DMS114 treated with DMSO at 0.1 percent for 48 hours (cell line): ENCODE results near the gene MESP1.

ENCODE experiments used
- DNase-seq: peaks from one replicate; lab custom pipeline; 2025; ENCODE audit not compliant: unreplicated experiment; lab: John Stamatoyannopoulos, UW

The MESP1 gene

DNA sequence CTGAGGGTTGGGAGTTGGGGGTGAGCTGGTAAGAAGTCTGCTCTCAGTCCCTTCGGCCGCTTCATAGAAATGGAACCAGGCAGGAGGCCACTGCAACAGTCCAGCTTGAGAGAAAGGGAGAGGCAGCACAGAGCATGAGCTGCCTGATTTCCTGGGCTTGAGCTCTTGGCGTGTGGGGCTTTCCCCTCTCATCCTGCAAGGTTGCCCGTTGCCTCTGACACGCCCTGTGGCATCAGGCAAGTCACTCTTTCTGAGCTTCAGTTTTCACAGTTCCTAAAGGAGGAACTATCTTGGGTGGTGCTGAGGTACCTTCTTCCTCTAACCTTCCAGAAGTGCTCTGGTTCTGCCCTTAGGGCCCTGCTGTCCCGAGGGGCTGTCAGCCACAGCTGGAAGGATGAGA is 30.0 kb upstream of the MESP1 start:
- no peak for DNase-seq

DNA sequence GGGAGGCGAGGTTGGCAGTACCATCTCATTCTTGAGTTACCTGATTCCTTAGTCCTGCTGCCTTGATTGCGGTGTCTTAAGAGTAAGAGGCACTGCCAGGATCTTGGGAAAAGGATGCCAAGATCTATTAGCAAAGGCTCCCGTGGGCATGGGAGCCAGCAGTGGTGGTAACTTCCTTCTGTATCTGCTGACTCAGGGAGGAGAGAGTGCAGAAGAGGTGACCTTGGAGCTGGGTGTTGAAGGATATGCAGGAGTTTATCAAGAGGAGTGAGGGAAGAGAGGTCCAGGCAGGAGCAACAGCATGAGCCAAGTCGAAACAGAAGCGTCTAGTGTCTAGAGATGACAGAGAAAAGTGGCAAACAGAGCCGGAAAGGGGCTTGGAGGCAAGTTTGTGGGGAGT is 29.6 kb upstream of the MESP1 start:
- DNase-seq, result no peak

DNA sequence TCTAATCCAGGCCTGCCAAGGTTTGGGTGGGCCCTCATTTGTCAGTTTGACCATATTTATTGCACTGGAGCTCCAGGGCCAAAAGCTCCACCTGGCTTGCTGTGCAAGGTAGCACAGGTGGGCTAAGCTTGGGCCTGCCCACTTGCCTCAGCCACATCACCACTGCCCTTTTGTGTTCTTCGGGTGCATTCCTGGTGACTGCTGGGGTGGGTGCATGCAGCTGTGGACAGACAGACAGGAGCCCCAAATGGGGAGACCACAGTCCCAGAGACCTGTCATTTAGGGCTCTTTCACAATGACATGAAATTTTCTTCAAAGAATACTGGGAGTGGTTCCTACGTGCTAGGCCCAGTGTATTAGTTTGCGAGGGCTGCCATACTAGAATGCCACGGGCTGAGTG is 27.8 kb upstream of the MESP1 start:
- DNase-seq, result no peak

DNA sequence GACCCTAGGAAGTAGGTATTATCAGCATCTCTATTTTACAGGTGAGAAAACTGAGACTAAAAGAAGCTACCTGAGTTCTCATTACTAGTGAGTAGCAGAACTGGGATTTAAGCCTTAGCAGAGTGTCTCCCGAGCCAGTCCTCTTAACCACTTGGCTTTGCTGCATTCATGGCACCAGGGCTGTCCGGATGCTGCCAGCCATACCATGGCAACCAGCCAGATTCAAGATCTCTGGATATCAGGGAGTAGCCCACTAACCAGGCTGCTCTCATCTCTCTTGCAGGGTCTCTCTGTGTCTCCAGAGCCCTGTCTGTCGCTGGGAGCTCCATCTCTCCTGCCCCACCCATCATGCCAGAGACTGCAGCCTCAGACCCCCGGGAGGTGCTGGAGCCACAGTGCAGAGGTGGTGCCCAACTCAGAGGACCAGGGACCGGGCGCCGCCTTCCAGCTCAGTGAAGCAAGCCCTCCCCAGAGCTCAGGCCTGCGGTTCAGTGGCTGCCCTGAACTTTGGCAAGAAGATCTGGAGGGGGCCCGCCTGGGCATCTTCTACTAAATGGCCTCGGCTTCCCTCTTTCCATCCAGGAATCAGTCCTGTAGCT is 26.8 kb upstream of the MESP1 start:
- DNase-seq, result no peak

DNA sequence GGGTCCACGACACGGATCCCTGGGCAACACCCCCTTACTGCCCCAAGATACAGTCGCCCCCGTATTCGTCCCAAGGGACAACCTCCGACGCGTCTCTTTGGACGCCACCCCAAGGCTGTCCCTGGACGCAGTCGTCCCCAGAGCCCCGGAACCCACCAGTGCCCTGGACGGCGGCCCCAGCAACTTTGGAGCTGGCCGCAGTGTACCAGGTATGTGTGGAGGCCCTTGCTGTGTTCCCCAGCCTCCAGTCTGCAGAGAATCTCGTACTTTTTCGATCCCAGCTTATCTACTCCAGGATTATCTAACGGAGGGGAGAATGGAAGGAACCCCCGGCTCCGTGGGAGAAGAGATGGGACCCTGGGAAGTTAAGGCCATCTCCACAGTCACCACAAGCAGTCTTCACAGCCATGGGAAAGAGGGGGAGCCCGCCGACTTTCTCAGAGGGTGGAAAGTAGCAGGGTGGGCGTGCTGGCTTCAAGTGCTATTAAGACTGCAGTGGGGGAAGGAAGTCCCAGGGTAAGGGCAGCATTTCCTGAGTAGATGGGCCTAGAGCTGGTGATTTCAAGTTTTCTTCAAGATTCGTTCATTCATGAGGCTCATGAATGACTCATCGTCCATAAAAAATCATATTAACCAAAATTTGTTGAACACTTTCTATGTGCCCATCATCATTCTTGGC is 26.2 kb upstream of the MESP1 start:
- no peak for DNase-seq

- peak; percentile 76 for DNase-seq
Measured at GRCh38 chr15:89776274-89777072, 25.4 kb upstream of the MESP1 start, which contains the start of gene MESP2. Gene MESP2, plus strand, starts transcription at chr15:89776332. Its CDS starts 26 bp downstream, at chr15:89776358.

GRCh38 chr15:89775815-89776214 is 24.8 kb upstream of the MESP1 start:
- DNase-seq, result no peak

GRCh38 chr15:89774492-89774891 is 23.4 kb upstream of the MESP1 start:
- DNase-seq, result no peak

DNA sequence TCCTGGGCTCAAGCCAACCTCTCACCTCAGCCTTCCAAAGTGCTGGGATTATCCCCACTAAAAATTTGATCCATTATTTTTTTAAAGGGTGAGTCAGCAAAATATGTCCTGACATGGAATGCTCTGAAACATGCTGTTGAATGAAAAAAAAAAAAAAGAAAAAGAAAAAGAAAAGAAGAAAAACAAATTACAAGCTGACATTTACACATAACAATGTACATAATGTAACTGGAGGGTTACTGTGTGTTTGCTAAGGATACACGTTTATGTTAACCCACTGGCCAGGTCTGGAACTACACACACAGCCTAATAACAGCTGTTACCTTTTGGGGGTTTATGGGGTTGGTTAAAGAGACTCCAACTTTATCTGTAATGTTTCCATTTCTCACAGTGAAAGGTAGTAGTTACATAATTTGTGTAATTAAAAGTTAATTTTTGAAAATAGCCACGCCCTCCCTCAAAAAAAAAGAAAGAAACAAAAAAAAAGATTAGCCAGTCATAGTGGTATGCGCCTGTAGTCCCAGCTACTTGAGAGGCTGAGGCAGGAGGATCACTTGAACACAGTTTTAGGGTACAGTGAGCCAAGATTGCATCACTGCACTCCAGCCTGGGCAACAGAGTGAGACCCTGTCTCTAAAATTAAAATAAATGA is 22.0 kb upstream of the MESP1 start:
- no peak for DNase-seq

DNA sequence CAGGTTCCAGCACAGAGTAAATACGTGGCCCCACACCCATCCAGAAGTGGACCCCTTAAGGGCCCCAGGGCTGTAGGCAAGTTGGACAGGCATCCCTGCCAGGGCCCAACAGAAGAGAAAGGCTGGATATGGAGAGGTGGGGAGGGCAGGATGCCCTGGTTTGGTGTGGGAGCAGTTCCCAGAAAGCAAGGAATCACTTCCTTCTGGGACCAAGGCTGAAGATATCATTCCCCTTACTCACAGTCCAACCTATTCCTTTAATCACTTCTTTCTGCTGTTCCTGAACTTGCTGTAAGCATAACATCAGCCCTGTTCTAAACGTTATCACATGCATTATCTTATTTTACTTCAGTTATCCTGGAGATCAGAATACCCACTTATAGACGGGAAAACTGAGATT is 19.0 kb upstream of the MESP1 start:
- DNase-seq, result no peak

DNA sequence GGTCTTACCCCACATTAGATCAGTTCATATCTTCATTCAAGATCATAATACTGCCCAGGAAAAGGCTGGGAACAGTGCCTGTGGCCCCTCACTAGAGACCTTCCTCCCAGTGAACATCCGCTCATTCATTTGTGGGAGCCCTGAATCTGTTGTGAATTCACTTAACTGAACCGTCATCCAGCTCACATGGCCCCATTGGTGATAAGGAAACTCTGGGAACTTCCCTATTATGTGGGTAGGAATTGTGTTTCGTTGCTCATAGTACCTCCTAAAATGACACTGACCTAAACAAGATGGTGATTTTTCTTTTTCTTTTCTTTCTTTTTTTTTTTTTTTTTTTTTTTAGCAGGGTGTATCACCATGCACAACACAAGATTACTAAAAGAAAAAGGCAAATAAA is 18.3 kb upstream of the MESP1 start:
- DNase-seq, result no peak

DNA sequence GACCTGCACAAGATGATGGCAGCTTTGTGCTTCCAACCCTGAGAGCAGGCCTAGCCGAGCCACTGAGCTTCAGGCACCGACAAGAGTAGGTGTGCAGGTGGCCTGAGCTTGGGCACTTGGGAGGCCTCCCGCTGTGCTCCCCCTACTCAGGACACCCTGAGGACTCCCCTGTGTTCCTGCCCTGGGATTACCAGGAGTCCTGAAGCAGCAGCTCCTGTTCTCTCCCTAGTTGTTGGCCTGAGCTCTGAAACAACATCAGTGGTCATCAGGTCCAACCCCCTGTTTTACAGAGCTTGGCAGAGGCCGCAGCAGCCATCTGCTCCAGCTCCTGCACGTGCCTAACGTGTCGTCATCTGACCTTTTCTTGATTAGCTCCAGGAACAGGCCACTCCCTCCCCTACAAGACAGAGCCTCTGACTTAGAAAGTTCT is 17.0 kb upstream of the MESP1 start:
- DNase-seq, result no peak

GRCh38 chr15:89767411-89767915 is 16.4 kb upstream of the MESP1 start:
- no peak for DNase-seq

- DNase-seq, result no peak
Measured at GRCh38 chr15:89766357-89767311, 15.6 kb upstream of the MESP1 start.

DNA sequence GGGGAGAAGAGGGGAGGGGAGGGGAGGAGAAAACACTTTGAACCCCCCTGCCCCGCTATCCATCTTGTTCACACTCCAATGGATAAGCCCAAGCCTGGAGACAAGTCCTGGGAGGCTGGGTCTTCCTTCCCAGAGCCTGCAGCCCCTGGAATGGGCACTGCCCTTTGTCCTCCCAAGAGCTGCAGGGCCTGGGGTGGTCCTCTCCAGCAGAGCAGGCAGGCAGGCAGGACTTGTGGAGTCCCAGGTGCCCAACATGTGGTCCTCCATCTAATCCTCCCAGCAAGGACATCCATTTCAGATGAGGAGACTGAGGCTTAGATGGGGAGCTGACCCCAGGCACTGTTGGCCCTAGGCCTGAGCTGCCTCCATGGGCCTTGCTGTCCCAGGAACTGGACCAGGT is 14.6 kb upstream of the MESP1 start:
- DNase-seq, result no peak

GRCh38 chr15:89761929-89762328 is 10.9 kb upstream of the MESP1 start:
- no peak for DNase-seq

DNA sequence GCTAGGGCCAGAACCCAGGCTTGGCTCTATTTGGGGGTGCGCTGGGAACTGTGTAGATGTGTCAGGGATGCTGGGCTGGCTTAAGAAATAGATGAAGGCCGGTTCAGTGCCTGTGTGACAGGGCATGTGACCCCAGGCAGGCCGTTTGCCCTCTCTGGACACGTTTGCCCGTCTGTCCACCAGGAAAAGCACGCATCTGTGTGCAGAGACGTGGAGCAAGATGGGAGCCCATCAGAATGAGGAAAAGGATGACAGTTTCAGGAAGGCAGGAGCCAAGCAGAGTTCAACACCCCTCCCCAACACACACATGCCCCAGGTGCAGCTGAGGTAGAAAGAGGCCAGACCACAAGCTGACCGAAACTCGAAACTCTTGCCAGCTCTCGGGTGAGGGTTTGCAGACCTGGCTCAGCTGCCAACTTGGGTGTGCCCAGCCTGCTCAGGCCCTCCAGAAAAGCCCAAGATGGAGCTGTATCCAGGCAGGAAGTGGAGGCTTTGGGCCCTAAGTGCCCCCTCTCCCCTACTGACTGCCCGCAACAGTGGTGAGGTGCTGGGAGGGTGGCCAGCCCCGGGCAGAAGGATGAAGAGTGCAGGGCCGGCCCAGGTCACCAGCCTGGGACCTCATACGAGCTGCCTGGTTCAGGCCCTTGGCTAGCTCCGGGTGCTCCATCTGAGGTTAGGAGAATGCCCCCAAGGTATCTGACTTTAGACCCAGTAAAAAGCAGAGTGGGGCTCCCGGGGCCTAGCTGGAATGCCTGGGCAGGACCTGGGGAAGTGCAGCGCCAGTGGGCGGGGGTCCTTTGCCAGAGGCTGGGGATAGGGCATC is 10.2 kb upstream of the MESP1 start:
- no peak for DNase-seq

GRCh38 chr15:89760303-89761008 is 9.4 kb upstream of the MESP1 start:
- DNase-seq, result peak; percentile 51

GRCh38 chr15:89759835-89760234 is 8.8 kb upstream of the MESP1 start:
- DNase-seq, result no peak
